HG03108 (cell line): ENCODE results near the gene CENPO.
"Not testable (repeated sequence)": the region's sequence is repeated elsewhere in the genome, so short reads cannot be mapped to it uniquely, and the experiment has no call there.

ENCODE experiments used
- ATAC-seq: cut with Tn5 transposase; IDR thresholded peaks from one replicate; pipeline ENCODE4 v1.9.1; 2021; ENCODE audit warnings: moderate library complexity; ENCODE audit not compliant: unreplicated experiment

Gene CENPO

GRCh38 chr2:24822049-24822706 lies 29.0 kb downstream of the CENPO start:
- ATAC-seq = no peak

- no peak for ATAC-seq
Measured at GRCh38 chr2:24824071-24824588, 30.9 kb downstream of the CENPO start.

- ATAC-seq = no peak
Measured at GRCh38 chr2:24824966-24825882, 32.0 kb downstream of the CENPO start.

- ATAC-seq = no peak
Measured at GRCh38 chr2:24825883-24826772, 32.9 kb downstream of the CENPO start.

- no peak for ATAC-seq
Measured at GRCh38 chr2:24826773-24827145, 33.5 kb downstream of the CENPO start.

- ATAC-seq = peak; percentile 62
Measured at GRCh38 chr2:24827321-24828237, 34.4 kb downstream of the CENPO start.

GRCh38 chr2:24828238-24828996 lies 35.2 kb downstream of the CENPO start:
- ATAC-seq = no peak

GRCh38 chr2:24830351-24830750 lies 37.1 kb downstream of the CENPO start:
- no peak for ATAC-seq

- no peak for ATAC-seq
Measured at GRCh38 chr2:24830786-24831185, 37.6 kb downstream of the CENPO start.

GRCh38 chr2:24831221-24832072 lies 38.2 kb downstream of the CENPO start:
- ATAC-seq = no peak

- no peak for ATAC-seq
Measured at GRCh38 chr2:24832073-24832461, 38.8 kb downstream of the CENPO start.

- ATAC-seq = no peak
Measured at GRCh38 chr2:24832521-24832920, 39.3 kb downstream of the CENPO start.

GRCh38 chr2:24832931-24833701 lies 39.9 kb downstream of the CENPO start:
- no peak for ATAC-seq

- ATAC-seq = no peak
Measured at GRCh38 chr2:24833821-24834732, 40.9 kb downstream of the CENPO start.

GRCh38 chr2:24834733-24835395 lies 41.6 kb downstream of the CENPO start:
- no peak for ATAC-seq

- ATAC-seq = not testable (repeated sequence)
Measured at GRCh38 chr2:24835411-24835810, 42.2 kb downstream of the CENPO start.
